GM23248 (cell line): Measurements from ENCODE around the gene SLC9A4.

ENCODE experiments used
- EZH2 ChIP-seq: fragments of 200-600 bp; sonication (generic); IDR thresholded peaks from 2 replicates; pipeline ENCODE4 v1.6.1; 2018; ENCODE audit warnings: antibody characterized with exemption, mild to moderate bottlenecking; ENCODE audit not compliant: insufficient read depth, poor library complexity, severe bottlenecking
- EZH2phosphoT487 ChIP-seq: fragments of 200-600 bp; sonication (generic); IDR thresholded peaks from 2 replicates; pipeline ENCODE4 v1.6.1; 2018; ENCODE audit warnings: antibody characterized with exemption, moderate library complexity, mild to moderate bottlenecking, low read depth; ENCODE audit not compliant: insufficient read depth

DNA sequence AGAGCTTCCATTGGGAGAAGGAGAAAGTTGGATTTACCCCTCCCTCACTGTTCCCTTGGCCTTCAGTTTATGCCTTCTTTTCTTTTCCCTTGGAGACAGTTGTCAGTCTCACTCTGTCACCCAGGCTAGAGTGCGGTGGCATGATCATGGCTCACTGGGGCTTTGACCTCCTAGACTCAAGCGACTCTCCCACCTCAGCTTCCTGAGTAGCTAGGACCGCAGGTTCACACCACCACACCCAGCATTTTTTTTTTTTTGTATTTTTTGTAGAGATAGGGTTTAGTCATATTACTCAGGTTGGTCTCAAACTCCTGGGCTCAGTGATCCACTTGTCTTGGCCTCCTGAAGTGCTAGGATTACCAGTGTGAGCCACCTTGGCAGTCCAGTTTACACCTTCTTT lies 49.9 kb downstream of the SLC9A4 start:
- no peak for TF ChIP-seq EZH2
- TF ChIP-seq EZH2phosphoT487: no peak
